NCI-H146 treated with DMSO at 0.1 percent for 48 hours (cell line): ENCODE measurements around the gene LGI2.
A peak's percentile ranks its signal among the peaks of the same experiment; 100 is the strongest.
"Not testable (repeated sequence)": the region's sequence is repeated elsewhere in the genome, so short reads cannot be mapped to it uniquely, and the experiment has no call there.

Experiments used
- DNase-seq: peaks from one replicate; lab custom pipeline; 2025; ENCODE audit not compliant: unreplicated experiment; lab: John Stamatoyannopoulos, UW

The LGI2 gene

GRCh38 chr4:25050370-25051078 is 19.8 kb upstream of the LGI2 start:
- no peak for DNase-seq

GRCh38 chr4:25043548-25043947 is 12.8 kb upstream of the LGI2 start:
- DNase-seq = no peak

- no peak for DNase-seq
Observed at GRCh38 chr4:25033526-25033925, 2.8 kb upstream of the LGI2 start.

GRCh38 chr4:25032126-25032525 is 1.4 kb upstream of the LGI2 start:
- no peak for DNase-seq

- DNase-seq = peak; percentile 34
Observed at GRCh38 chr4:25031077-25031621, 403 bp upstream of the LGI2 start.

GRCh38 chr4:25029479-25030276 is 1.1 kb downstream of the LGI2 start:
- DNase-seq = no peak

- DNase-seq = no peak
Observed at GRCh38 chr4:25028851-25029250, 1.9 kb downstream of the LGI2 start.

GRCh38 chr4:25022766-25023165 is 8.0 kb downstream of the LGI2 start:
- no peak for DNase-seq

GRCh38 chr4:25021216-25021615 is 9.5 kb downstream of the LGI2 start:
- DNase-seq = no peak

- DNase-seq = no peak
Observed at GRCh38 chr4:25020236-25020635, 10.5 kb downstream of the LGI2 start.

- DNase-seq = no peak
Observed at GRCh38 chr4:25019501-25019900, 11.2 kb downstream of the LGI2 start.

GRCh38 chr4:25015012-25015411 is 15.7 kb downstream of the LGI2 start:
- DNase-seq = no peak

- not testable (repeated sequence) for DNase-seq
Observed at GRCh38 chr4:25014662-25014983, 16.1 kb downstream of the LGI2 start.

- DNase-seq = no peak
Observed at GRCh38 chr4:25013756-25014661, 16.7 kb downstream of the LGI2 start.

GRCh38 chr4:25012655-25013054 is 18.1 kb downstream of the LGI2 start:
- DNase-seq = no peak

- DNase-seq = peak; percentile 92
Observed at GRCh38 chr4:25011135-25011866, 19.4 kb downstream of the LGI2 start.

- DNase-seq = no peak
Observed at GRCh38 chr4:25007598-25007997, 23.1 kb downstream of the LGI2 start.

- no peak for DNase-seq
Observed at GRCh38 chr4:25002681-25003080, 28.1 kb downstream of the LGI2 start.

GRCh38 chr4:25001509-25001908 is 29.2 kb downstream of the LGI2 start:
- DNase-seq = no peak

- DNase-seq = no peak
Observed at GRCh38 chr4:25000639-25001038, 30.1 kb downstream of the LGI2 start.
